CD4-positive, alpha-beta T cell treated with Interleukin-21 for 1 hour (primary cell): ENCODE results near the gene RAB37.

Experiments used
- DNase-seq: peaks from one replicate; pipeline ENCODE4 v3.0.0-alpha.2; 2020

The RAB37 gene

DNA sequence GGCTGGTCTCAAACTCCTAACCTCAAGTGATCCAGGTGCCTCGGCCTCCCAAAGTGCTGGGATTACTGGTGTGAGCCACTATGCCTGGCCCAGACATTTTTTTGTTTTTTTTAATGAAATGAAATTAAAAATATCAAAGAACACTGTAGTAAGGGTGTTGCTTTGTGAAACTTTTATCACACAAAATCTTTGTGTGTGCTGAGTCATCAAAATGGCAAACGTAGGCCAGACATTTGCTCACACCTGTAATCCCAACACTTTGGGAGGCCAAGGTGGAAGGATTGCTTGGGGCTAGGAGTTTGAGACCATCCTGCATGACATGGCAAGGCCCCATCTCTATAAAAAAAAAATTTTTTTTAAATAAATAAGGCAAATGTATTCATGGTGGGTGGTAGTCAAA, 29.4 kb downstream of the RAB37 start:
- no peak for DNase-seq

DNA sequence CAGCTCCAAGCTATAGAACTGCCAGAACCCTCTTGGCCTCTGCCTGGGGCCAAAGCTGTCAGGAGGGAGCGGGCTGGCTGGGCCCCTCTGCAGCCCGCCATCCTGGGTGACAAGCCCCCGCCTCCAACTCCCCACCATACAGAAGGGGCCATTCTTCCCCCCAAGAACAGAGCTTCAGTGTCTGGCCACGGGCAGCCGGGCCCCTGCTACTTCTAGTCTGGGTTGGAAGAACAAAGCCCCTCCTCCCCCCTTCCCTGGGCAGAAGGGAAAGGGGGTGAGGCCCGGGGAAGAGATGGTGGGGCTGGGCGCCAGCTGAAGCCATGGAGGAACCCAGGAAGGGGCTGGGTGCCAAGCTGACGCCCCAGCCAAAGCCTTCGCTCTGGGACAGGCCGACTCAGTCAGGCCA, 30.1 kb downstream of the RAB37 start:
- DNase-seq, result no peak

DNA sequence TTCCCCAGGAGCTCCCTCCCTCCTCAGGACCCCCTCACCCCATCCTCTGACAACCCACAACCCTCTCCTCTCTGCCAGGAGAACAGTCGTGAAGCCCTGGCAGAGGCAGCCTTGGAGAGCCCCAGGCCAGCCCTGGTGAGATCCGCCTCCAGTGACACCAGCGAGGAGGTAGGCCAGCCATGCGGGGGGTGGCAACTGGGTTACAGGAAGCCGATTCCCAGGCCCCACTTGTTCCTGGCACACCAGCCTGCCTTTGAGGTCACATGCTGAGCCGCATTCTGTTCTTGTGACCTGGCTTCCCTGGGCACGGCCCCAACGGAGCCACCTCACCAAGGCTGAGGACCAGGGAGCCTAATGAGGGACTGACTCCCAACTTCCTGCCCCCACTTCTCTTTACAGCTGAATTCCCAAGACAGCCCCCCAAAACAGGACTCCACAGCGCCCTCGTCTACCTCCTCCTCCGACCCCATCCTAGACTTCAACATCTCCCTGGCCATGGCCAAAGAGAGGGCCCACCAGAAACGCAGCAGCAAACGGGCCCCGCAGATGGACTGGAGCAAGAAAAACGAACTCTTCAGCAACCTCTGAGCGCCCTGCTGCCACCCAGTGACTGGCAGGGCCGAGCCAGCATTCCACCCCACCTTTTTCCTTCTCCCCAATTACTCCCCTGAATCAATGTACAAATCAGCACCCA, 31.2 kb downstream of the RAB37 start:
- DNase-seq, result no peak

DNA sequence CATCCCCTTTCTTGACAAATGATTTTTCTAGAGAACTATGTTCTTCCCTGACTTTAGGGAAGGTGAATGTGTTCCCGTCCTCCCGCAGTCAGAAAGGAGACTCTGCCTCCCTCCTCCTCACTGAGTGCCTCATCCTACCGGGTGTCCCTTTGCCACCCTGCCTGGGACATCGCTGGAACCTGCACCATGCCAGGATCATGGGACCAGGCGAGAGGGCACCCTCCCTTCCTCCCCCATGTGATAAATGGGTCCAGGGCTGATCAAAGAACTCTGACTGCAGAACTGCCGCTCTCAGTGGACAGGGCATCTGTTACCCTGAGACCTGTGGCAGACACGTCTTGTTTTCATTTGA, 31.7 kb downstream of the RAB37 start:
- no peak for DNase-seq

DNA sequence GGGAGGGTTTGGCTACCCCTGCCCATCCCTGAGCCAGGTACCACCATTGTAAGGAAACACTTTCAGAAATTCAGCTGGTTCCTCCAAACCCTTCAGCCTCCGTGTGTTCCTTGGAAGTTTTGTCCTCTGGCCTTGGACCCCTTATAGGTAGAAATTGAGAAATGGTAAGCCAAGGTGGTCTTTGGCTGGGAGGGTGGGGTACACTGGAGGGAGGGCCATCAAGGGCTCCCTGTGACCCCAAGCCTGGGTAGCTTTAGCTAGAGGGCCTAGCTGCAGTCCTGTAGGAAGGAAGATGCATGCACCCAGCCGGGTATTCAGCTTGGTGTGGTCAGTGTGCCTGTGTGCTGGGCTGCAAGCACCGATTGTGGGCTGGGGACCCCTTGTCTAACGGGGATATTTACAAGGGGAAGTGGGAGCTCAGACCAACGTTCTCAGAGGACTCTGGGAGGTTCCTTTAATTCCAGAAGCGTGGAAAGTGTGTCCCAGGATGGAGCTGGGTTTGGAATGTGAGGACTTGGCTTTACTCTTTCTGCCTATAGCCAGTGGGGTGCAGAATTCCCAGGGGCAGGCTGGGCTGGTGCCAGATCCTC, 32.3 kb downstream of the RAB37 start:
- DNase-seq, result no peak

DNA sequence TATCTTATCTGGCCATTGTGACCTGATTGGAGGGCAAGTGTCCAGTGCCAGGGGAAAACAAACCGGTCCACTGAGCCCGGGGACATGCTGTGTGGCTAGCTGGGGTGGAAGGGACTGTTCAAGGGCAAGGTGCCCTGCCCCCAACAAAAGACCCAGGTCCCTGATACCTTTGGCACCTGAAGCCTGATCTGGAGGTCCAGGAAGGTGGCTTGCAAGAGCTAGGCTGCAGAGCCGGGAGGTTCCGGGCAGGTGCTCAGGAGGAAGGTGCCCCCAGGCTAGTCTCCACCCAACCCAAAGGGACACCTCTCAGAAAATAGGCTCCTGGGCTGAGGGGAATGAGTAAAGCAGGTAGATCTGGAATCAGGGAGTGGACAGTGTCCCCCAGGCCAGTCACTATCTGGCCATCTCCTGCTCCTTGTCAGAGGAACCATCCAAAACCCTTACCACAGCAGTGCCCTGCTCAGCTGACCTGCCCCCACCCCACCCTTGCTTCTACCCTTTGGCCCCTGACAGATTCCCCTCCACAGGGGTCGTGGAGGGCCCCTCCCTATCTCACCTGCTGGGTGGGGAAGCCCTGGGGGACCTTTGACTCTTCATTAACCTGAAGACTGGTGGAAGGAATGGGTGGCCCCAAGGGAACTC, 32.9 kb downstream of the RAB37 start:
- no peak for DNase-seq

DNA sequence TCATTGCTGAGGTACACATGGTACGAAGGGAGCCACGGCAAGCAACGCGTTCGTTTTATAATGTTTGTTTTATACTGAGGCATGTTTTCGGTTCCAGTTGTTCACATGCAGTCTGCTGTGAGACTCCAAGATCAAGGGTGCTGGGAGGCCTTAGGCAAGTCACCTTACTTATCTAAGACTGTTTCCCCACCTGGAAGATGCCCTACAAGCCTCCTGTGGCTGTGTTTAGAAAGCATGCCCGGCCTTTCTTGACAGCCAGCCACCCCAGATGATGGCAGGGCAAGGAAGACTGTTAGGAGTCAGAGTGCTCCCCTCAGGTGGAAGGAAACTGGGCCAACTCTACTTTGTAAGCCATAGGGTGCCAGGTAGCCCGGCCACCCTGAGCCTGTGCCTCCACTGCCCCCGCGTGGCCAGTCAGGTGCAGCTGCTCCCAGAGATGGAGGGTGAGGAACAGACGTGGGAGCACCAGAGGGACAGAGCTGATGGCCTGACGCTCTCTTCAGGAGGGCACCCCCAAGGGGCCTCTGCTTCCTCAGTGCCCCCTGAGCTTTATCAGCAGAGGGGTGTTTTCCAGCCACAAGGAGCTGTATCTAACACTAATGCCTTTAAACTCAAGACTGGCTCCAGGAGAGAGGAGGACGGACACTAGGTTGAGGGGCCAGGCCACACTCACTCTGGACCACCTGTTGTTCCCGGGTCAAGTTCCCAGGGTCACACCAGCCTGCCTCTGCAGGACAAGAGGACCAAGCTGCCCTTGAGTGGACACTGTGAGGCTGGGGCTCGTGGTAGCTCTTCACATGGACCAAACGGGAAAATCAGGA, 33.7 kb downstream of the RAB37 start:
- DNase-seq, result peak; percentile 82

DNA sequence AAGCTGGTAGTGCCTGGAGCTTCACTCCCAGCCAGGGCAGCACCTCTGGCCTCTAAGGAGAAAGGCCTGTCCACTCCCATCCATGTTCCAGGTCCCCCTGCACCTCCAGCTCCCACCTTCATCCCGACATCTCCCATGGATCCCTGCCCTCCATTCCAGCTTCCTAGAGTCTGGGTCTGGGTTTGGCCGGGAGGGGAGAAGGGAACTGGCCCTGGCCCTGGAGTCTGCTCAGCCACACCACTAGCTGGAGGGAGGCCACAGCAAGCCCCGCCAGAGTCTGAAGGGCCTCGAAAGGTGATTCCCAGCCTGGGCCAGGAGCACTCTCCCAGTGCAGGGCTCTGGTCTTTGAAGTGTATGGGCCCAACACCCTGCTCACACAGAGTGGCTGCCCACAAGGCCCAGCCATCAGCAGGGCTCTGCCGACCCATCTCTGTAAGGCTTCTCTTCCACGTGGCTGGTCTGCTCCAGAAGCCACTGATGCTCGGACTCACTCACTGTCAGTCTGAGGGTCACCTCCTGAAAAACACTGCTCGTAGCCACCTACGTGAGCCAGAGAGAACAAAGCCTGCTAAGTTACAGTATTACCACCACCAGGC, 34.4 kb downstream of the RAB37 start:
- DNase-seq, result no peak

DNA sequence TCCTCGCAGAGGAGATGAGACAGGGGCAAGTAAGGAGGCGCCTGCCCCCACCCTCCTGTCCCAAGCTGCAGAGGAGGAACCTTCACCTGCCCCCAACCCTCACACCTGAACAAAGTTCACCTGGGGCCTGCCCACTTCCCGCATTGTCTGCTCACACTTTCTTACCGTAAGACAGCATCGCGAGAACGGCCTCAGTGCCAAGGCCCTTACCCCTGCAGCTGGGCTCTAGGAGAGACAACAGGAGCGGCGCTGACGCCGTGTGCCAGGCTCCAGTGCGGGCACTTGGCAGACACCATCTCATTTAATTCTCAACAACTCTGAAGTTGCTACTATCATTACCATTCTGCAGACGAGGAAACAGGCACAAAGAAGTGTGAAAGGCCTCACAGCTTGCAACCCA, 35.0 kb downstream of the RAB37 start:
- no peak for DNase-seq

DNA sequence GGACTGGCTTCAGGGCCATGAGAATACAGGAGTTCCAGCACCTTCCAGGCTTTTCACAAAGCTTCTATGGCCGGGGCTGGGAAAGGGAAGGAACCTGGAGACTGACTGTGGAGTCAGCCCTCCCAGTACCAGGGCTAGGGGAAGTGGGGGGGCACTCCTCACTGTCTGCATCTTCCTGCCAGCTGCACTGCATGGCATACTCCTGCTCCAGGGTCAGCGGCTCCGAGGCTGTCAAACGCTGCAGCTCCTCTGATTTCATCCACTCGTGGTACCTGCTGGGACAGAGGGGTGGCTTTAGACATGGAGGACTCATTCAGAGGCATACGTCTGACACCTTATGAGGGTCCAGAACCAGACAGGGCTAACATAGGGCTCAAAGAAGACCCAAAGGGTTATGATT, 36.4 kb downstream of the RAB37 start:
- no peak for DNase-seq

DNA sequence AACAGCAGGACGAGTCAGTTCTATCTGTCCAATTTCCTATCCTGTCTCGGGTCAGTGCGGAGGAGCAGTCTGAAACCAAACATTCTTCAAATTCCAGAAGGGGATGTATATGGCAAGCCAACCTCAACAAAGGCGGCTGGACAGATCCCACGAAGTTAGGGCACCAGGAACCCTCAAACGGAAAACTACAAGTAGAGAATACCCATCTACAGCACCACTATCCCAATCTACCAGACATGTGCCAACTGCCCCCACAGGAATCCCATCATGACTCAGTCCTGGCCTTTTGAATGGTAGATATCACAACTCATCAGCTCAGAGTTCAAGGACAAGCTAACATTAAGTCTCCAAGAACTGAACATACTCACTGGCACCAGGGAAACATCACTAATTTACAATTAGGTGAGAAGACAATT, 36.8 kb downstream of the RAB37 start:
- no peak for DNase-seq

DNA sequence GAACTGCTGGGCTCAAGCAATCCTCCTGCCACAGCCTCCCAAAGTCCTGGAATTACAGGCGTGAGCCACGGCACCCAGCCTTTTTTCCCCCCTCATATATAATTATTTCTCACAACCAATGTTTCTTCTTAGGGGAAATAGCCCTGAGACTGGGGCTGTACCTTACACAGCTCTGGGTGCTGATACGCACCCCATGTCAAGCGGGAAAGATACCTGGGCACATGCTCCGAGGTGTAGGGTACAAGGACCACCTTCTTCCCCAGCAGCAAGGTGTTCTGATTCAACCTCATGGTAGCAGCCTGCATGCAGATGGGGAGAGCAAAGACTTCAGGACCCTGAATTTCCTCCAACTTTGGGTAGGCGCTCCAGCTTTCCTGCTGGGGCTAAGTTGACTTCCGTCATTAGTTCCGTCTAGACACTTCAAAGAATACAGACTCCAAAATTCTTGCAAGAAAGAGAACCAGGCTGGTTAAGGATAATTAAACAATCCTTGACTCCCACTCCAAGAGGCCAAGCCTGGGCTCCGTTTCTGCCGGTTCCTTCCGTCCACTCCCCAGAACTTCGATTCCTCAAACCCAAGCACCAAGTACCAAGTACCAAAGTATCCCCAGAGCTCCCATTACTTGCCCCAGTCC, 38.5 kb downstream of the RAB37 start:
- DNase-seq, result no peak

DNA sequence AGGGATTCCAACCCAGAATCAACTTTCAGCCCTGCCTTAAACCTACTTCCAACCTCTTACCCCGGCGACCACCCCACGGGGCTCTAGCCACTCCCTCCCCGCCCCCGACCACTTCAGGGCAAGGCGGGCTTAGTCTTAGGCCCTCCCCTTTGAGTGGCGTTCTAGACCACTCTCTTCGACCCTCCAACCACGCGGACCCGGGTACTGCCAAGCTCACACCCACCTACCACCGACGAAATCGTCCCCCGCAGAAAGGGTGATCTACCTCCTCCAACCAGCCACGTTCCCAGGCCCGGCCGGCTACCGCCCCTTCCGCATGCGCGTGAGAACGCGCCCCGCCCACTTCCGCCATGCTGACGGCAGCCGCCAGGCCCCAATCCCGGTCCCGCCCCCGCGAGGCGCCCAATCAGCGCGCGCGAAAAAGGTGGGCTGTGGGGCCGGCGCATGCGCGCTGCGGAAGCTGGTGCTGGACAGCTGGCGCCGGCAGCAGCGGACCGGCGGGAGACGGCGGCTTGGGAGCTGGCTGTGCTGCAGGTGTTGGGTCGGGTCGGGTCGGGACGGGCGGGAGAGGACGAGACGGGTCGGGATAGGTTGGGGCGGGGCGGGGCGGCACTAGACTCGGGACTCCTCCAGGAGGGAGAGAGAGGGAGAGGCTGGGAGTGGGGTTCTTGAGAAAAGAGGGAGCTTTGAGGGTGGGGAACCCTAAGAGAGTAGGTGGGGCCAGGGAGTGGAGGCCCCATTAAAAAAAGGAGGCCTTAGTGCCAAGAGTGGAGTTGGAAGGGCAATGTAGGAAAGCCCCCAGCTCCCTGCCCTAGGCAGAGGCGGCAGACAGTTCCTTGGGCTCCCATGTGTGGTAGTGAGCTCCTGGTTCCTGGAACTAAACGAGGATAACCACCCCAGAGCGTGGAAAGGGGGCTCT, 39.2 kb downstream of the RAB37 start, which contains the start of gene NAT9:
TSS of gene NAT9 (minus strand) at position 302 of the 919 bp plus-strand sequence. CDS start 647 bp downstream, outside the sequence.
- DNase-seq, result peak; percentile 98

DNA sequence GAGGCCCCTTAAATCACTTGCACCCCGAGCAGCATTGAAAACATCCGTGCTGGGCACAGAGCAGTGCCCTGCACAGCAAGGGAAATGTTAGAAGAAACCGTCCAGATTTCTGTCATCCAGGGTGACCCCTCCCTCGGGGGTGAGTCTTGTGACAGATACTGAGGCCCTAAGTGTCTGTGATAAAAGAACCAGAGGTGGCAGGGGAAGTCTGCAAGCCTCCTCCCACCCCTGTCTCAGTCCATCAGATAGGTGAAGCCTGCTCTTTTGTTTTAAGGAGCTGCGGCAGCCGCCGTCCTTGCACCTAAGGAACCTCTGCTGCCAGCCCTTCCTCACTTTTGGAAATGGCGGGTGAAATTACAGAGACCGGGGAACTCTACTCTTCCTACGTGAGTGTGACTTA, 39.9 kb downstream of the RAB37 start:
- no peak for DNase-seq

DNA sequence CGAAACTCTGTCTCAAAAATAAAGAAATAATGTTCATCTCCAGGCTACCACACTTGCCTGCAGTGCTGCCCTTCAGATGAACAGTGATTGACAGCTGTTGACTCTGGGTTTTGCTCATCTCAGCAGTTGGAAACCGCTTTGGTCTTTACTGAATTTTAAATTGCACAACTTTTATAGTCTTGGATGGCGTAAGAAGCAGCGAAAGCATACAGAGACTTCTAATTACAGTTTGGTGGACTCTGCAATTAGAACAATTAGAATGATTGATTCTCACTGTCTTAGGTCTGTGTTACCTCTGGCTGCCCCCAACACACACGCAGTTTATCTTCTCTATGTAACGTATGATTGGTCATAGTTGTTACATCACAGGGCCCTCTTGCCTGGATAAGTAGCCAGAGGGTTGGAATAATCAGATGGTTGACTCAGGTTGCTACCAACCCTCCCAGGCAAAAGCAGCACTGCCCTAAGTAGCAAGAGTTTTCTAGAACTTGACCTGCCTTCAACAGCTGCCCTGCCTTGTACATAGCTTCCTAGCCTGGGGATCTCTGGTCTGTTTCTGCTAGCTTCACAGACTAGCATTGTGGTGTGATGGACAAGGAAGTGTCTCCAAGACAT, 41.0 kb downstream of the RAB37 start:
- DNase-seq, result no peak

DNA sequence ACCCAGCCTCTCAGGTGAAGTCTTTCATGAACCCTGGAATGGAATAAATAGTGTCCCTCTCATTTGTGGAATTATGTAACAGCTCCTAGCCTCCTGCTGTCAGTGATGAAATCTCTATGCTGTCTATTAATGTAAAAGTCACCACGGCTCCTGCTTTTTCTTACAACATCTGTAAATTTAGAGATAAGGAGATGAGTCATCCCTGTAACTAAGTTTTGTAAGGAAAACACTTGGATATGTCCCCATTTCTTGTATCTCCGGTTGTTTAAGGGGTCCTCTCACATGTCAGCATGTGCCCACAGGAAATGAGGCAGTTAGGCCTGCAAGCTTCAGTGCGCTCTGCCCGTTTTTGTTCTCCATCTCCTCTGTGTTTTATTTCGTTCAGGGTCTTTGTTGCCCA, 41.9 kb downstream of the RAB37 start:
- DNase-seq, result no peak

DNA sequence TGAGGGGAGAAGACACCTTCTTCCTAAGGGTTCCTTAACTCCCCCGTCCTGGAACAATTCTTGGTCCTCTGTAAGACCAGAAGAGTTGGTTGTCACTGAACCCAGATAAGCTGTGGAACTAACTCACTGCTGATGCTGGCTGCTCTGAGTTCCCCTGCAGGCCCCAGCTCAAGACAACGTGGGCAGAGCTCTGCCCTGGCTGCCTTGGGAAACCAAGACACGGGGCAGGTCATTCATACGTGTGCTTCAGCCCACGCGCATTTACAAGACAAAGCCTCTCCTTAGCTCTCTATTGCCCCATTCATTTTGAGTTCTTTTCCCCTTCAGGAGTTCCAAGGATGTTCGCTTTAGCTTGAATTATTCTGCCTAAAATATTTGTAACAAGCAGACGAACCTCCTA, 42.4 kb downstream of the RAB37 start:
- DNase-seq, result no peak

DNA sequence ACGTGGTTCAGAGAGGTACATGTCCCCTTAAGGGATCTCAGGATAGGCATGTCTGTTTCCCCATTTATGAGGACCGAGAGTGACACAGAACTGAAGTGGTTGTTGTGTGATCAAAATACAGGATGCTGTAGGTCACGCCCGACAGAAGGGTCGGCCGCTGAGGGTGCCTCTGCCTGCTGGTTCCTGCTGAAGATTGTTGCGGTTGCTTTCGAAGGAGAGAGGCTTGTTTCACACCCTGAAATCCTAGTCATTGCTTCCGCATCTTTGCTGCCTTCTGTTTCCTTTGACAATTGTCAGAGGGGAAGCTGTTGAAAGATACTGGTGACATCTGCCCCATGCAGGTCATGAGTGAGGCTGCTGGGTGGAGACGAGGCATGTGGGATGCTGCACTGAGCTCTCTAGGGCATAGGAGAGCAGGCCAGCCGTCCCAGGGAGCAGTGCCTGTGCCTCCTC, 42.9 kb downstream of the RAB37 start:
- DNase-seq, result peak; percentile 73

DNA sequence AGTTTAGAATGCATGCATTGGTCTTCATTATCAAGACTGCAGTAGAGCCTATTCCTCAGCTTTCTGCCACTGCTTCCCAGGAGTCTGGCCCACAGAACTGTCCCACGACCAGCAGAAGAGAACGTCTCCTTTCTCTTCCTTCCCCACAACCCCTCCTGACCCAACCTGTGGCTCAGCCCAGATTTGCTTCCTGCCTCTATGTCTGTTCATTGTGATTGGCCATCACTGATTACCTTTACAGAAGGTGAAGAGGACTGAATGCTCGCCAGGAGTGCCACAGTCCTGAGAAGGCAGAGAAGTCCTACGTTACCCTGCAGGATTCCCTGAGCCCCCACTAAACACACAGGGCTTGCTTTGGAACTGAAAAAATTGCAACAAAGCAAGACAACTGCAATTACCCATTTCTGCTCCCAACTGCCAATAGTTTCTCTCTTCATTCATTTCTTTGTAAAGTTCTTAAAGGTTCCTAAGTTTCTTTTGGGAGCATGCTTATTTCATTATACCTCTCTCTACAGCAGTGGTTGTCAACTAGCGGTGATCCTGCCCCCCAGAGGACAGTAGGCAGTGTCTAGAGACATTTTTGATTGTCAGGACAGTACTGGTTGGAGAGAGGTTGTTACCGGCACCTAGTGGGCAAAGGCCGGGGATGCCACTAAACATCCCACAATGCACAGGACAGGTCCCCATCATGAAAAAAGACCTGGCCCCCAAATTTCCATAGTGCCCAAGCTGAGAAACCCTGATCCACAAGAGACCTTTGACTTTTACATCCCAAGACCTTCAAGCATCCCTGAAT, 43.6 kb downstream of the RAB37 start:
- DNase-seq, result peak; percentile 58

DNA sequence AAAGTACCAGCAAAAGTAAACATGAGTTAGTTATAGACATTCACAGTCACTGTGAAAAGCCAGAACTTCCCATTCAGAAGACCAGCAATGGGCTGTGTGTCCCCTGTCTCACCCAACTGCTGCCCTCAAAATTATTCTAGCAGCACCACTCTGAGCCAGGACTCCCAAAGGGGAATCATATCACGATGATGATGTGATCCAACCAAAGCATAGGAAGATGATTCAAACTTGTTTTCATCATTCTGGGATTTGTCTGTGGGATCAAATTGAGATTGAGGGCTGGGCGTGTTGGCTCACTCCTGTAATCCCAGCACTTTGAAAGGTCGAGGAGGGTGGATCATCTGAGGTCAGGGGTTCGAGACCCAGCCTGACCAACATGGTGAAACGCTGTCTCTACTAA, 45.5 kb downstream of the RAB37 start:
- no peak for DNase-seq
